Thyroid gland (tissue), 4 donors: Measurements from ENCODE around the gene PNMA5.
"Not testable (repeated sequence)": the region's sequence is repeated elsewhere in the genome, so short reads cannot be mapped to it uniquely, and the experiment has no call there.

Experiments used
- CTCF ChIP-seq, 6 experiments: fragments of 200-600 bp in 3 of 6; fragments of 450-650 bp in 3 of 6; sonication (generic) in 3 of 6; IDR thresholded peaks; one replicate each; pipeline ENCODE4 v1.5.1; 2016 to 2019; ENCODE audit warnings: antibody characterized with exemption in 6 of 6, mild to moderate bottlenecking in 2 of 6, inconsistent platforms in 1 of 6, moderate library complexity in 1 of 6
- POLR2A ChIP-seq, 2 donors: fragments of 450-650 bp; IDR thresholded peaks; one replicate each; pipeline ENCODE4 v1.6.1; 2017; ENCODE audit warnings: antibody characterized with exemption in 2 of 2, mild to moderate bottlenecking in 2 of 2, moderate library complexity in 1 of 2

DNA sequence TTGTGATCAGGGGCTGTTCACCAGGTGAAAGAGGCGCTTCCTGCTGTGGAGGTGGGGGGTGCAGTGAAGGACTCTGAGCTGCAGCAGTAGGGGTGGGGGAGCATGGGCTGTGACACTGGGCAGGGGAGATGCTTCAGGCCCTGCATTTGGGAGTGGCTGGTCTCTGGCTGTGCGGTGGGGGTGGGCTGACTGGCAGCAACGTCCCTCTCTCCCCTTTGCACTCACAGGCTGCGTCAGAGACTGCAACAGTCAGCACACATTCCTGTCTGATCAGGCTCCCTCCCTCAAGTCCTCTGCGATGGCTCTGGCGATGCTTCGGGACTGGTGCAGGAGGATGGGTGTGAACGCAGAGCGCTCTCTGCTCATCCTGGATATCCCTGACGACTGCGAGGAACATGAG is 34.6 kb upstream of the PNMA5 start:
- not testable (repeated sequence) for TF ChIP-seq CTCF, POLR2A (IDR thresholded peaks at IDR 0.05)
